ENCODE measurements around the gene FOXP1.

DNA sequence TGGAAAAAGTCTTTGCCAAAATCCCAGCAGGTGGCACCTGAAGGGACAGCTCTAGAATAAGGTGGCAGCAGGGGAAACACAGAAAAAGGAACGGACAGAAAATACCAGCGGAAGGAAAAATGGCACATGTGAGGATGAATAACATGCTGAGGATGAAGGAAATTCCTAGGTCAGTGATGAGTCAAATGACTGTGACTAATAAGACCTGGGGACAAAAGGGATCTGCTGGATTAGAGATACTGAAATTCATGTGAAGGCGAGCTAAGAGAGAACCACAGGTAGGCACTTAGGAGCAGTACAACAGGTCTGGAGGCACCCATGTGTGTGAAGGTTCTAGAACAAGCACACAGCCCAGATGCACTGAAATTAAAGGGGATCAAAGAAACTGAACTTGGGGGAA, 482.5 kb downstream of the FOXP1 start:
- TF ChIP-seq, protein P1, sequence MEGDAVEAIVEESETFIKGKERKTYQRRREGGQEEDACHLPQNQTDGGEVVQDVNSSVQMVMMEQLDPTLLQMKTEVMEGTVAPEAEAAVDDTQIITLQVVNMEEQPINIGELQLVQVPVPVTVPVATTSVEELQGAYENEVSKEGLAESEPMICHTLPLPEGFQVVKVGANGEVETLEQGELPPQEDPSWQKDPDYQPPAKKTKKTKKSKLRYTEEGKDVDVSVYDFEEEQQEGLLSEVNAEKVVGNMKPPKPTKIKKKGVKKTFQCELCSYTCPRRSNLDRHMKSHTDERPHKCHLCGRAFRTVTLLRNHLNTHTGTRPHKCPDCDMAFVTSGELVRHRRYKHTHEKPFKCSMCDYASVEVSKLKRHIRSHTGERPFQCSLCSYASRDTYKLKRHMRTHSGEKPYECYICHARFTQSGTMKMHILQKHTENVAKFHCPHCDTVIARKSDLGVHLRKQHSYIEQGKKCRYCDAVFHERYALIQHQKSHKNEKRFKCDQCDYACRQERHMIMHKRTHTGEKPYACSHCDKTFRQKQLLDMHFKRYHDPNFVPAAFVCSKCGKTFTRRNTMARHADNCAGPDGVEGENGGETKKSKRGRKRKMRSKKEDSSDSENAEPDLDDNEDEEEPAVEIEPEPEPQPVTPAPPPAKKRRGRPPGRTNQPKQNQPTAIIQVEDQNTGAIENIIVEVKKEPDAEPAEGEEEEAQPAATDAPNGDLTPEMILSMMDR (IDR thresholded peaks at IDR 0.05; ENCODE audit: low read length): no peak
- no peak for TF ChIP-seq EZH2 (IDR thresholded peaks at IDR 0.05; ENCODE audit: borderline replicate concordance, low read length)
